HepG2 (cell line): Measurements from ENCODE around the gene SLC35F6. TPM values are rescaled to one million over a fixed set of nuclear protein-coding genes. Genes with fewer than 3 reads are reported as not detected.

Experiments used
- BHLHE40 ChIP-seq: IDR thresholded peaks from 2 replicates; pipeline ENCODE4 v1.6.1; 2011; ENCODE audit warnings: low read length, improper control_type of control experiment
- ELK4 ChIP-seq: sonication (generic); formaldehyde crosslinking; IDR thresholded peaks from 2 replicates; pipeline ENCODE4 v1.9.0; 2021; ENCODE audit warnings: missing genetic modification reagents, borderline replicate concordance
- KIAA2018 ChIP-seq: sonication (generic); formaldehyde crosslinking; IDR thresholded peaks from 2 replicates; pipeline ENCODE4 v1.5.0; 2020; ENCODE audit warnings: mild to moderate bottlenecking, missing genetic modification reagents, borderline replicate concordance
- MIER3 ChIP-seq: IDR thresholded peaks from 2 replicates; pipeline ENCODE4 v1.6.1; 2016; ENCODE audit warnings: missing compliant biosample characterization, borderline replicate concordance
- NFE2L1 ChIP-seq: sonication (generic); formaldehyde crosslinking; IDR thresholded peaks from 2 replicates; pipeline ENCODE4 v1.4.0; 2020; ENCODE audit warnings: missing genetic modification reagents, mild to moderate bottlenecking, borderline replicate concordance
- PLSCR1 ChIP-seq: sonication (generic); formaldehyde crosslinking; IDR thresholded peaks from 2 replicates; pipeline ENCODE4 v1.5.0; 2020; ENCODE audit warnings: missing genetic modification reagents, mild to moderate bottlenecking, borderline replicate concordance
- POLR2A ChIP-seq, 2 experiments: IDR thresholded peaks; 2 replicates each; pipeline ENCODE4 v1.6.1; 2011; ENCODE audit warnings: low read depth in 2 of 2, low read length in 2 of 2, mild to moderate bottlenecking in 1 of 2, moderate library complexity in 1 of 2; ENCODE audit not compliant: insufficient read depth in 1 of 2
- PRDM4 ChIP-seq: sonication (generic); formaldehyde crosslinking; IDR thresholded peaks from 2 replicates; pipeline ENCODE4 v1.9.0; 2021; ENCODE audit warnings: missing genetic modification reagents, borderline replicate concordance
- PREB ChIP-seq: sonication (generic); formaldehyde crosslinking; IDR thresholded peaks from 2 replicates; pipeline ENCODE4 v1.4.0; 2020; ENCODE audit warnings: missing genetic modification reagents
- SETDB1 ChIP-seq: sonication (generic); formaldehyde crosslinking; IDR thresholded peaks from 2 replicates; pipeline ENCODE4 v1.5.1; 2020; ENCODE audit warnings: missing genetic modification reagents, mild to moderate bottlenecking, borderline replicate concordance
- SP140L ChIP-seq: sonication (generic); formaldehyde crosslinking; IDR thresholded peaks from 2 replicates; pipeline ENCODE4 v1.4.0; 2020; ENCODE audit warnings: missing genetic modification reagents, borderline replicate concordance
- ZNF549 ChIP-seq: sonication (generic); formaldehyde crosslinking; IDR thresholded peaks from 2 replicates; pipeline ENCODE4 v1.5.0; 2020; ENCODE audit warnings: missing genetic modification reagents
- ZNF749 ChIP-seq: sonication (generic); formaldehyde crosslinking; IDR thresholded peaks from 2 replicates; pipeline ENCODE4 v1.8.0; 2022; ENCODE audit warnings: mild to moderate bottlenecking, missing genetic modification reagents, moderate library complexity, borderline replicate concordance
- ZNF850 ChIP-seq: sonication (generic); formaldehyde crosslinking; conservative IDR thresholded peaks from 2 replicates; pipeline ENCODE4 v1.9.0; 2021; ENCODE audit warnings: mild to moderate bottlenecking, missing genetic modification reagents
- polyA plus RNA-seq, 8 experiments: library from polyadenylated mRNA; depleted of rRNA in 3 of 8; stranded (reverse) in 7 of 8; unstranded in 1 of 8; fragments of >200 nt; fragmentation: Illumina TruSeq in 4 of 8; extraction: Trizol in 4 of 8; gene quantifications; 2 replicates each; pipeline versions ENCODE4 v1.2.1 to v1.2.3, GENCODE V29; 2011 to 2016; ENCODE audit warnings: low read depth in 4 of 8, missing spikeins in 1 of 8, mixed read lengths in 1 of 8; ENCODE audit not compliant: insufficient read depth in 1 of 8
- total RNA-seq, 5 experiments: library from RNA; depleted of rRNA; stranded (reverse); fragments of >200 nt; fragmentation: Illumina TruSeq; extraction: Trizol; gene quantifications; 2 replicates each; pipeline ENCODE4 v1.2.3, GENCODE V29; 2016; ENCODE audit warnings: low read depth in 1 of 5

SLC35F6 gene
- total and polyA plus RNA-seq, 2 of the 13 experiments (the other 11 are each of a cell fraction or from before 2014, with no cell fraction given): 15.2 to 21.2 TPM

GRCh38 chr2:26721115-26722032, 42.7 kb upstream of the SLC35F6 start (continued):
- no peak for TF ChIP-seq PLSCR1 (CRISPR knock-in tag)
- no peak for TF ChIP-seq ZNF549
- no peak for TF ChIP-seq NFE2L1 (CRISPR knock-in tag)
- TF ChIP-seq KIAA2018 (CRISPR knock-in tag): no peak
- no peak for TF ChIP-seq PRDM4
- no peak for TF ChIP-seq ZNF850 (CRISPR knock-in tag)
- no peak for TF ChIP-seq SP140L (CRISPR knock-in tag)
- TF ChIP-seq ZNF749 (CRISPR knock-in tag): no peak
- peak; percentile 22; the same call in 1 of the 2 replicates for TF ChIP-seq BHLHE40
- no peak for TF ChIP-seq SETDB1 (CRISPR knock-in tag)
- no peak for TF ChIP-seq PREB
- peak; percentile 57; the same call in 1 of the 2 replicates for TF ChIP-seq MIER3 (CRISPR knock-in tag)
- TF ChIP-seq POLR2A (IDR thresholded peaks at IDR 0.05; ENCODE audit: insufficient read depth in 1 of 2, low read depth in 2 of 2, low read length in 2 of 2): no peak
- no peak for TF ChIP-seq ELK4 (CRISPR knock-in tag)
